K562 (cell line): ENCODE results near the gene KYAT1.

Experiments
- CHD4 ChIP-seq: fragments of 200-600 bp; sonication (generic); IDR thresholded peaks from 3 replicates; pipeline ENCODE4 v1.6.1; 2012; ENCODE audit warnings: low read depth, mild to moderate bottlenecking, mixed read lengths, low read length, inconsistent platforms; ENCODE audit not compliant: insufficient read depth, insufficient replicate concordance, poor library complexity, severe bottlenecking
- CTCF ChIP-seq, 3 experiments: IDR thresholded peaks in 2 of 3; conservative IDR thresholded peaks in 1 of 3; 2 replicates each; pipeline ENCODE4 v1.5.1; 2011 to 2012; ENCODE audit warnings: low read length in 3 of 3, mild to moderate bottlenecking in 3 of 3, control low read depth in 2 of 3, improper control_type of control experiment in 1 of 3, inconsistent platforms in 1 of 3, low read depth in 1 of 3, mixed read lengths in 1 of 3, moderate library complexity in 1 of 3; ENCODE audit not compliant: insufficient read depth in 2 of 3
- KAT2B ChIP-seq: IDR thresholded peaks from one replicate; pipeline ENCODE4 v1.6.1; 2012; ENCODE audit warnings: low read depth, mild to moderate bottlenecking, control low read depth, inconsistent platforms, low read length, moderate library complexity
- NFE2 ChIP-seq: IDR thresholded peaks from 2 replicates; pipeline ENCODE4 v1.6.1; 2014; ENCODE audit warnings: antibody characterized with exemption, low read depth
- PHB ChIP-seq: fragments of 250-450 bp; sonication (Bioruptor Pico); IDR thresholded peaks from 2 replicates; pipeline ENCODE4 v1.5.0; 2021
- POLR2A ChIP-seq: fragments of 450-650 bp; conservative IDR thresholded peaks from 2 replicates; pipeline ENCODE4 v1.6.1; 2016
- RBM34 ChIP-seq: fragments of 200-400 bp; formaldehyde crosslinking; IDR thresholded peaks from 2 replicates; pipeline ENCODE4 v1.6.1; 2018; ENCODE audit warnings: low read length, borderline replicate concordance; ENCODE audit not compliant: insufficient read depth
- ZBTB8A ChIP-seq: fragments of 450-650 bp; IDR thresholded peaks from 2 replicates; pipeline ENCODE4 v1.6.1; 2018; ENCODE audit warnings: mild to moderate bottlenecking, moderate library complexity; ENCODE audit not compliant: partially characterized antibody
- ZNF280B ChIP-seq: fragments of 250-450 bp; sonication (Bioruptor Pico); IDR thresholded peaks from 2 replicates; pipeline ENCODE4 v1.5.1; 2021; ENCODE audit warnings: mild to moderate bottlenecking
- ZNF561 ChIP-seq: fragments of 450-650 bp; formaldehyde crosslinking; conservative IDR thresholded peaks from 2 replicates; pipeline ENCODE4 v1.4.0; 2020; ENCODE audit warnings: mild to moderate bottlenecking, moderate library complexity

- TF ChIP-seq NFE2 (no peak), KAT2B (no peak), CHD4 (no peak), ZNF561 (CRISPR knock-in tag) (no peak), ZBTB8A (no peak), ZNF280B (no peak), PHB (no peak), CTCF (IDR thresholded peaks at IDR 0.05 in 2 of 3, conservative IDR thresholded peaks at IDR 0.05 in 1 of 3; ENCODE audit: insufficient read depth in 2 of 3, low read depth in 1 of 3, low read length in 3 of 3) (no peak), RBM34 (no peak), POLR2A (no peak)
These were observed 48.1 kb downstream of the KYAT1 start for GRCh38 chr9:128833696-128834095.
